ENCODE measurements around the gene P4HA3. TPM values are rescaled to one million over a fixed set of nuclear protein-coding genes. Genes with fewer than 3 reads are reported as not detected.

P4HA3 gene
- total and polyA plus RNA-seq, 5 experiments from 2014 or later = not detected

Other genes starting within 250 kb of the P4HA3 start
- 10 to 100 TPM; 31.1 to 42.5 TPM for gene C2CD3, start 140.6 kb downstream of the P4HA3 start, total RNA-seq
- gene C2CD3, start 140.6 kb downstream of the P4HA3 start, polyA plus RNA-seq = 10 to 100 TPM in 1 of 3 donors, 1 to 10 TPM in 2; 4.1 to 12.1 (median 6.2) TPM
- gene PPME1, start 140.4 kb downstream of the P4HA3 start, total RNA-seq = 10 to 100 TPM; 14.0 to 23.7 TPM
- gene PPME1, start 140.4 kb downstream of the P4HA3 start, polyA plus RNA-seq = 10 to 100 TPM; 10.3 to 14.2 (median 10.9) TPM
- gene PGM2L1, start 86.8 kb upstream of the P4HA3 start, total RNA-seq = 10 to 100 TPM; 11.0 to 11.5 TPM
- 1 to 10 TPM; 2.8 to 2.9 (median 2.9) TPM for gene PGM2L1, start 86.8 kb upstream of the P4HA3 start, polyA plus RNA-seq
- gene KCNE3, start 155.9 kb upstream of the P4HA3 start, total RNA-seq = not detected
- gene KCNE3, start 155.9 kb upstream of the P4HA3 start, polyA plus RNA-seq = not detected
- 10 to 100 TPM; 13.4 to 13.9 TPM for gene LIPT2, start 182.1 kb upstream of the P4HA3 start, total RNA-seq
- gene LIPT2, start 182.1 kb upstream of the P4HA3 start, polyA plus RNA-seq = 10 to 100 TPM; 17.8 to 23.5 (median 19.7) TPM

All from naive thymus-derived CD8-positive, alpha-beta T cell (primary cell).